K562 (cell line): ENCODE data around the gene PPP6R1. TPM values are rescaled to one million over a fixed set of nuclear protein-coding genes. Genes with fewer than 3 reads are reported as not detected.
A peak's percentile ranks its signal among the peaks of the same experiment; 100 is the strongest.

Source experiments
- ATAC-seq: fragments of 200-7000 bp; cut with Tn5 transposase; 3 replicates; pipeline ENCODE4 v1.9.1; 2020; ENCODE audit warnings: moderate library complexity
- BruUV-seq: library from RNA; stranded (reverse); fragments of 400-500 nt; replicated peaks from 2 replicates; lab custom pipeline; 2021; lab: Mats Ljungman, UMichigan
- CTCF ChIA-PET: fragments of 300-600 bp; formaldehyde crosslinking; extraction: SDS; loops from one replicate; lab custom pipeline; 2021; ENCODE audit warnings: low intra/inter-chr PET ratio; lab: Yijun Ruan, JAX
- POLR2A ChIA-PET: fragments of 300-600, 350-650 bp; sonication (Branson Sonifier 250); formaldehyde crosslinking; extraction: SDS; loops from one replicate; lab custom pipeline; 2021; ENCODE audit warnings: antibody characterized with exemption, inconsistent platforms; lab: Yijun Ruan, JAX
- DNase-seq, 4 experiments: peaks; one replicate each; pipeline versions ENCODE4 v3.0.0 to v3.0.0-alpha.2; 2011 to 2018; ENCODE audit warnings: low spot score in 3 of 4, mixed read lengths in 3 of 4; ENCODE audit errors: extremely low read depth in 1 of 4
- FAIRE-seq: peaks from 2 replicates; lab custom pipeline; 2011; peaks lifted over from hg19 to GRCh38; lab: Jason Lieb, UNC
- H2AFZ ChIP-seq: 2 replicates; pipeline ENCODE4 v1.6.0; 2011; ENCODE audit warnings: low read depth, low read length, control low read depth, inconsistent platforms
- H3K27ac ChIP-seq: fragments of 200-600 bp; 3 replicates; pipeline ENCODE4 v1.8.0; 2011; ENCODE audit warnings: low read depth, mild to moderate bottlenecking, control low read depth, inconsistent platforms, low read length, moderate library complexity, mixed read lengths; ENCODE audit errors: extremely low read depth
- H3K27me3 ChIP-seq, 2 experiments: fragments of 300-600 bp in 1 of 2; 2 replicates in 1 of 2; 3 replicates in 1 of 2; pipeline versions ENCODE4 v1.6.0 to v1.8.0; 2011; ENCODE audit warnings: inconsistent platforms in 2 of 2, low read length in 2 of 2, mild to moderate bottlenecking in 1 of 2, mixed read lengths in 1 of 2, moderate library complexity in 1 of 2; ENCODE audit not compliant: control insufficient read depth in 2 of 2, insufficient read depth in 2 of 2
- H3K36me3 ChIP-seq: fragments of 300-600 bp; 3 replicates; pipeline ENCODE4 v1.8.0; 2011; ENCODE audit warnings: mild to moderate bottlenecking, low read length, inconsistent platforms; ENCODE audit not compliant: control insufficient read depth, insufficient read depth
- H3K4me1 ChIP-seq, 2 experiments: fragments of 200-600 bp in 1 of 2; replicated peaks in 1 of 2; 2 replicates in 1 of 2; 3 replicates in 1 of 2; pipeline versions ENCODE4 v1.5.1 to v1.8.0; 2011; ENCODE audit warnings: inconsistent platforms in 2 of 2, low read length in 2 of 2, mild to moderate bottlenecking in 1 of 2, mixed read lengths in 1 of 2, moderate library complexity in 1 of 2; ENCODE audit not compliant: control insufficient read depth in 2 of 2, insufficient read depth in 2 of 2
- H3K4me2 ChIP-seq: 2 replicates; pipeline ENCODE4 v1.6.1; 2011; ENCODE audit warnings: low read length, control low read depth, inconsistent platforms, mixed read lengths; ENCODE audit not compliant: insufficient read depth
- H3K4me3 ChIP-seq: fragments of 200-600 bp; sonication (generic), shearing (Covaris generic); 2 replicates; pipeline ENCODE4 v1.5.1; 2016; ENCODE audit warnings: control low read depth, inconsistent platforms
- H3K79me2 ChIP-seq: fragments of 200-600 bp; 3 replicates; pipeline ENCODE4 v1.8.0; 2011; ENCODE audit warnings: low read length, inconsistent platforms; ENCODE audit not compliant: control insufficient read depth, insufficient read depth
- H3K9ac ChIP-seq, 2 experiments: 2 replicates each; pipeline versions ENCODE4 v1.6.0 to v1.6.1; 2011; ENCODE audit warnings: low read depth in 2 of 2, low read length in 2 of 2, control low read depth in 1 of 2, inconsistent platforms in 1 of 2, mild to moderate bottlenecking in 1 of 2, mixed read lengths in 1 of 2; ENCODE audit not compliant: insufficient read depth in 1 of 2
- H3K9me1 ChIP-seq: one replicate; pipeline ENCODE4 v1.6.0; 2011; ENCODE audit warnings: inconsistent platforms, mild to moderate bottlenecking, low read length, moderate library complexity; ENCODE audit not compliant: control insufficient read depth, insufficient read depth
- H3K9me3 ChIP-seq: replicated peaks from 2 replicates; pipeline ENCODE4 v1.5.1; 2011; ENCODE audit warnings: low read depth, low read length, inconsistent platforms; ENCODE audit not compliant: control insufficient read depth, insufficient read depth
- H4K20me1 ChIP-seq: replicated peaks from 2 replicates; pipeline ENCODE4 v1.6.1; 2011; ENCODE audit warnings: low read length, inconsistent platforms, mixed read lengths; ENCODE audit not compliant: control insufficient read depth, insufficient read depth
- ATF1 ChIP-seq, 2 experiments: fragments of 450-650 bp in 1 of 2; IDR thresholded peaks; 2 replicates each; pipeline ENCODE4 v1.6.1; 2016; ENCODE audit warnings: missing compliant biosample characterization in 1 of 2, missing genetic modification characterization in 1 of 2
- CHD4 ChIP-seq: fragments of 200-600 bp; sonication (generic); IDR thresholded peaks from 3 replicates; pipeline ENCODE4 v1.6.1; 2012; ENCODE audit warnings: low read depth, mild to moderate bottlenecking, mixed read lengths, low read length, inconsistent platforms; ENCODE audit not compliant: insufficient read depth, insufficient replicate concordance, poor library complexity, severe bottlenecking
- CREM ChIP-seq: IDR thresholded peaks from 2 replicates; pipeline ENCODE4 v1.6.1; 2014; ENCODE audit warnings: antibody characterized with exemption, low read depth
- GABPB1 ChIP-seq: sonication (generic); formaldehyde crosslinking; IDR thresholded peaks from 2 replicates; pipeline ENCODE4 v1.8.0; 2022; ENCODE audit warnings: mild to moderate bottlenecking, missing genetic modification reagents
- GATAD2B ChIP-seq: fragments of 450-650 bp; IDR thresholded peaks from 2 replicates; pipeline ENCODE4 v1.6.1; 2017; ENCODE audit warnings: mild to moderate bottlenecking, borderline replicate concordance
- MBD2 ChIP-seq: sonication (generic); IDR thresholded peaks from 2 replicates; pipeline ENCODE4 v1.6.1; 2016; ENCODE audit warnings: low read depth, borderline replicate concordance
- NFIX ChIP-seq: fragments of 250-450 bp; sonication (Bioruptor Pico); IDR thresholded peaks from 2 replicates; pipeline ENCODE4 v1.4.0; 2020; ENCODE audit warnings: low read depth, mild to moderate bottlenecking, moderate library complexity
- RUNX1 ChIP-seq: sonication (generic); IDR thresholded peaks from 2 replicates; pipeline ENCODE4 v1.6.1; 2016; ENCODE audit warnings: antibody characterized with exemption, low read depth
- SIX5 ChIP-seq, 2 experiments: IDR thresholded peaks; 2 replicates each; pipeline ENCODE4 v1.6.1; 2011; ENCODE audit warnings: low read length in 2 of 2, borderline replicate concordance in 1 of 2, low read depth in 1 of 2, mild to moderate bottlenecking in 1 of 2, moderate library complexity in 1 of 2; ENCODE audit not compliant: insufficient read depth in 1 of 2
- SMAD2 ChIP-seq: fragments of 150-350 bp; IDR thresholded peaks from 2 replicates; pipeline ENCODE4 v1.6.1; 2014; ENCODE audit warnings: low read depth, mild to moderate bottlenecking, low read length
- WGBS: fragments of 100-300 bp; shearing (Covaris generic); methylation state at CpG from one replicate; pipeline ENCODE4 v1.1.6; 2016; ENCODE audit warnings: low coverage, mixed read lengths; ENCODE audit not compliant: insufficient coverage; ENCODE audit errors: missing lambda C conversion rate; 5-methylcytosine and 5-hydroxymethylcytosine counted together
- in situ Hi-C: fragments of 300-500 bp; cut with MboI; formaldehyde crosslinking; loops from 4 replicates; pipeline ENCODE4 v1.15.0; 2018; ENCODE audit warnings: inconsistent platforms, mixed read lengths
- intact Hi-C: fragments of 100-400 bp; cut with micrococcal nuclease; formaldehyde crosslinking; loops from 2 replicates; pipeline ENCODE4 v1.14.2; 2022
- polyA plus RNA-seq, 8 experiments: library from polyadenylated mRNA; depleted of rRNA in 4 of 8; stranded (reverse) in 5 of 8; unstranded in 3 of 8; fragments of >200 nt; fragmentation: Nextera tagmentation in 2 of 8; fragmentation: Illumina TruSeq in 1 of 8; extraction: Ambion mirVana in 2 of 8; extraction: Trizol in 1 of 8; gene quantifications; 2 replicates each; pipeline versions ENCODE4 v1.2.1 to v1.2.3, GENCODE V29; 2011 to 2014; ENCODE audit warnings: inconsistent platforms in 1 of 8, missing spikeins in 1 of 8
- total RNA-seq, 7 experiments: library from RNA; depleted of rRNA in 6 of 7; stranded (reverse); fragments of >200 nt in 6 of 7; fragmentation: Illumina TruSeq in 2 of 7; extraction: Trizol in 2 of 7; gene quantifications; 2 replicates each; pipeline versions ENCODE4 v1.2.1 to v1.2.3, GENCODE V29; 2011 to 2021; ENCODE audit warnings: low replicate concordance in 1 of 7
- TF ChIP-seq, protein P1 (sequence below): fragments of 450-650 bp; IDR thresholded peaks from 2 replicates; pipeline ENCODE4 v1.6.1; 2014; ENCODE audit warnings: low read depth, mild to moderate bottlenecking, moderate library complexity, borderline replicate concordance
- TF ChIP-seq, protein P2 (sequence below): fragments of 150-350 bp; IDR thresholded peaks from 2 replicates; pipeline ENCODE4 v1.6.1; 2014; ENCODE audit warnings: low read depth, mild to moderate bottlenecking, low read length, borderline replicate concordance
- TF ChIP-seq, protein P3 (sequence below): fragments of 450-650 bp; IDR thresholded peaks from 2 replicates; pipeline ENCODE4 v1.6.1; 2017; ENCODE audit warnings: antibody characterized with exemption, mild to moderate bottlenecking

PPP6R1 gene
- total and polyA plus RNA-seq, 9 of the 15 experiments (the other 6 are each of a cell fraction or from before 2014, with no cell fraction given) = 0.48 to 135 (median 37.2) TPM

DNA sequence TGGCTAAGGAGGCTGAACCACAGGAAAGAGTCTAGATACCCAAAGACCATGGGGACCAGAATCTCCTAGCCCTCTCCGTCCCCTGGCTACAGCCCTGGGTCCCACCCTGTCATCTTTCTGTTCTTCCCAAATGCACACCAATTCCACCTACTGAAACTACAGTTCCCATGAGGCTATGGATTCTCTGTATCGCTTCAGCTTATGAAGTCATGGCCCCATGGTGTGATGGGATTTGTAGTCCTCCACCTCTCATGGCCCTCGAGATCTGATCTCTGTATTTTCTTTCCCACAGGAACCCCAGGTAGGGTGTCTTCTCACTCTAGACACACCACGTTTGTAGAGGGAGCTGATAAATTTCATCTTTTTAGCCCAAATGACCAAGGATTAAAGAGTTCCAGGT is 61.3 kb downstream of the PPP6R1 start:
- Histone ChIP-seq H3K36me3 (peaks cover 80% of the 10 kb centered on the region), H3K4me2 (no peak overlapping the region), H3K4me3 (no peak overlapping the region), H3K9me1 (no peaks in the 10 kb centered on the region), H3K79me2 (no peaks in the 10 kb centered on the region), H4K20me1 (no peaks in the 10 kb centered on the region), H3K27me3 (no peaks in the 10 kb centered on the region), H3K4me1 (no peaks in the 10 kb centered on the region), H3K27ac (no peak overlapping the region), H2AFZ (no peak overlapping the region), H3K9me3 (no peaks in the 10 kb centered on the region), H3K9ac (no peak overlapping the region)
- in situ Hi-C loops (no loop called here), intact Hi-C loops (no loop called here)
- FAIRE-seq = no peak
- 50% methylated on average over 4 of the region's 4 CpGs for WGBS
- POLR2A ChIA-PET = interaction anchor here (0.7 to 2.0 kb wide), 5 partner anchors 9 to 209 kb away, joined by 3 to 9 read pairs (median 4); partner anchors contain the start of gene PTPRH
- ATAC-seq = peak; percentile 74
- no TSS peak for BruUV-seq
- peak in 1 of 4 experiments; percentile 33 for DNase-seq
- CTCF ChIA-PET = no interaction called here
- no peak for TF ChIP-seq ATF1 (CRISPR knock-in tag; IDR thresholded peaks at IDR 0.05)
- TF ChIP-seq ATF1 (tag; IDR thresholded peaks at IDR 0.05) = peak; percentile 42; the same call in 1 of the 2 replicates
- TF ChIP-seq CHD4 = no peak
- TF ChIP-seq, protein P1, sequence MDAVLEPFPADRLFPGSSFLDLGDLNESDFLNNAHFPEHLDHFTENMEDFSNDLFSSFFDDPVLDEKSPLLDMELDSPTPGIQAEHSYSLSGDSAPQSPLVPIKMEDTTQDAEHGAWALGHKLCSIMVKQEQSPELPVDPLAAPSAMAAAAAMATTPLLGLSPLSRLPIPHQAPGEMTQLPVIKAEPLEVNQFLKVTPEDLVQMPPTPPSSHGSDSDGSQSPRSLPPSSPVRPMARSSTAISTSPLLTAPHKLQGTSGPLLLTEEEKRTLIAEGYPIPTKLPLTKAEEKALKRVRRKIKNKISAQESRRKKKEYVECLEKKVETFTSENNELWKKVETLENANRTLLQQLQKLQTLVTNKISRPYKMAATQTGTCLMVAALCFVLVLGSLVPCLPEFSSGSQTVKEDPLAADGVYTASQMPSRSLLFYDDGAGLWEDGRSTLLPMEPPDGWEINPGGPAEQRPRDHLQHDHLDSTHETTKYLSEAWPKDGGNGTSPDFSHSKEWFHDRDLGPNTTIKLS = peak; percentile 43; the same call in 1 of the 2 replicates
- TF ChIP-seq GATAD2B = no peak
- peak; percentile 45; the same call in 1 of the 2 replicates for TF ChIP-seq MBD2
- TF ChIP-seq SMAD2 = no peak
- TF ChIP-seq, protein P2, sequence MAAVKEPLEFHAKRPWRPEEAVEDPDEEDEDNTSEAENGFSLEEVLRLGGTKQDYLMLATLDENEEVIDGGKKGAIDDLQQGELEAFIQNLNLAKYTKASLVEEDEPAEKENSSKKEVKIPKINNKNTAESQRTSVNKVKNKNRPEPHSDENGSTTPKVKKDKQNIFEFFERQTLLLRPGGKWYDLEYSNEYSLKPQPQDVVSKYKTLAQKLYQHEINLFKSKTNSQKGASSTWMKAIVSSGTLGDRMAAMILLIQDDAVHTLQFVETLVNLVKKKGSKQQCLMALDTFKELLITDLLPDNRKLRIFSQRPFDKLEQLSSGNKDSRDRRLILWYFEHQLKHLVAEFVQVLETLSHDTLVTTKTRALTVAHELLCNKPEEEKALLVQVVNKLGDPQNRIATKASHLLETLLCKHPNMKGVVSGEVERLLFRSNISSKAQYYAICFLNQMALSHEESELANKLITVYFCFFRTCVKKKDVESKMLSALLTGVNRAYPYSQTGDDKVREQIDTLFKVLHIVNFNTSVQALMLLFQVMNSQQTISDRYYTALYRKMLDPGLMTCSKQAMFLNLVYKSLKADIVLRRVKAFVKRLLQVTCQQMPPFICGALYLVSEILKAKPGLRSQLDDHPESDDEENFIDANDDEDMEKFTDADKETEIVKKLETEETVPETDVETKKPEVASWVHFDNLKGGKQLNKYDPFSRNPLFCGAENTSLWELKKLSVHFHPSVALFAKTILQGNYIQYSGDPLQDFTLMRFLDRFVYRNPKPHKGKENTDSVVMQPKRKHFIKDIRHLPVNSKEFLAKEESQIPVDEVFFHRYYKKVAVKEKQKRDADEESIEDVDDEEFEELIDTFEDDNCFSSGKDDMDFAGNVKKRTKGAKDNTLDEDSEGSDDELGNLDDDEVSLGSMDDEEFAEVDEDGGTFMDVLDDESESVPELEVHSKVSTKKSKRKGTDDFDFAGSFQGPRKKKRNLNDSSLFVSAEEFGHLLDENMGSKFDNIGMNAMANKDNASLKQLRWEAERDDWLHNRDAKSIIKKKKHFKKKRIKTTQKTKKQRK = no peak
- no peak for TF ChIP-seq GABPB1
- TF ChIP-seq, protein P3, sequence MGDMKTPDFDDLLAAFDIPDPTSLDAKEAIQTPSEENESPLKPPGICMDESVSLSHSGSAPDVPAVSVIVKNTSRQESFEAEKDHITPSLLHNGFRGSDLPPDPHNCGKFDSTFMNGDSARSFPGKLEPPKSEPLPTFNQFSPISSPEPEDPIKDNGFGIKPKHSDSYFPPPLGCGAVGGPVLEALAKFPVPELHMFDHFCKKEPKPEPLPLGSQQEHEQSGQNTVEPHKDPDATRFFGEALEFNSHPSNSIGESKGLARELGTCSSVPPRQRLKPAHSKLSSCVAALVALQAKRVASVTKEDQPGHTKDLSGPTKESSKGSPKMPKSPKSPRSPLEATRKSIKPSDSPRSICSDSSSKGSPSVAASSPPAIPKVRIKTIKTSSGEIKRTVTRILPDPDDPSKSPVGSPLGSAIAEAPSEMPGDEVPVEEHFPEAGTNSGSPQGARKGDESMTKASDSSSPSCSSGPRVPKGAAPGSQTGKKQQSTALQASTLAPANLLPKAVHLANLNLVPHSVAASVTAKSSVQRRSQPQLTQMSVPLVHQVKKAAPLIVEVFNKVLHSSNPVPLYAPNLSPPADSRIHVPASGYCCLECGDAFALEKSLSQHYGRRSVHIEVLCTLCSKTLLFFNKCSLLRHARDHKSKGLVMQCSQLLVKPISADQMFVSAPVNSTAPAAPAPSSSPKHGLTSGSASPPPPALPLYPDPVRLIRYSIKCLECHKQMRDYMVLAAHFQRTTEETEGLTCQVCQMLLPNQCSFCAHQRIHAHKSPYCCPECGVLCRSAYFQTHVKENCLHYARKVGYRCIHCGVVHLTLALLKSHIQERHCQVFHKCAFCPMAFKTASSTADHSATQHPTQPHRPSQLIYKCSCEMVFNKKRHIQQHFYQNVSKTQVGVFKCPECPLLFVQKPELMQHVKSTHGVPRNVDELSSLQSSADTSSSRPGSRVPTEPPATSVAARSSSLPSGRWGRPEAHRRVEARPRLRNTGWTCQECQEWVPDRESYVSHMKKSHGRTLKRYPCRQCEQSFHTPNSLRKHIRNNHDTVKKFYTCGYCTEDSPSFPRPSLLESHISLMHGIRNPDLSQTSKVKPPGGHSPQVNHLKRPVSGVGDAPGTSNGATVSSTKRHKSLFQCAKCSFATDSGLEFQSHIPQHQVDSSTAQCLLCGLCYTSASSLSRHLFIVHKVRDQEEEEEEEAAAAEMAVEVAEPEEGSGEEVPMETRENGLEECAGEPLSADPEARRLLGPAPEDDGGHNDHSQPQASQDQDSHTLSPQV = 0 out of 2 replicates have a peak, but pooled peaks have one; percentile 18
- TF ChIP-seq RUNX1 = no peak
- TF ChIP-seq NFIX (CRISPR knock-in tag) = no peak
- TF ChIP-seq CREM = peak; percentile 88
- TF ChIP-seq SIX5 (IDR thresholded peaks at IDR 0.05; ENCODE audit: borderline replicate concordance in 1 of 2, insufficient read depth in 1 of 2, low read depth in 1 of 2, low read length in 2 of 2) = peak; percentile 90 to 95
